ENCODE results near the gene NFIA. TPM values are rescaled to one million over a fixed set of nuclear protein-coding genes. Genes with fewer than 3 reads are reported as not detected.

Gene NFIA
- total and polyA plus RNA-seq, 12 donors, result 11.2 to 117 (median 92.5) TPM

GRCh38 chr1:61387829-61388228 lies 305.5 kb downstream of the NFIA start:
- peaks cover 0 to 14% (median 6%) of the 10 kb centered on the region in 11 donors for H3K9me3 ChIP-seq
- DNase-seq (no peak), ATAC-seq (no peak)
- H3K27me3 ChIP-seq, result no peaks in the 10 kb centered on the region
- intact Hi-C loops (cut with DNase I), result no loop called here
- H3K4me3 ChIP-seq, result no peak overlapping the region
- H3K4me1 ChIP-seq, result peaks cover 0 to 25% (median 11%) of the 10 kb centered on the region in 9 donors
- TF ChIP-seq, protein P1, sequence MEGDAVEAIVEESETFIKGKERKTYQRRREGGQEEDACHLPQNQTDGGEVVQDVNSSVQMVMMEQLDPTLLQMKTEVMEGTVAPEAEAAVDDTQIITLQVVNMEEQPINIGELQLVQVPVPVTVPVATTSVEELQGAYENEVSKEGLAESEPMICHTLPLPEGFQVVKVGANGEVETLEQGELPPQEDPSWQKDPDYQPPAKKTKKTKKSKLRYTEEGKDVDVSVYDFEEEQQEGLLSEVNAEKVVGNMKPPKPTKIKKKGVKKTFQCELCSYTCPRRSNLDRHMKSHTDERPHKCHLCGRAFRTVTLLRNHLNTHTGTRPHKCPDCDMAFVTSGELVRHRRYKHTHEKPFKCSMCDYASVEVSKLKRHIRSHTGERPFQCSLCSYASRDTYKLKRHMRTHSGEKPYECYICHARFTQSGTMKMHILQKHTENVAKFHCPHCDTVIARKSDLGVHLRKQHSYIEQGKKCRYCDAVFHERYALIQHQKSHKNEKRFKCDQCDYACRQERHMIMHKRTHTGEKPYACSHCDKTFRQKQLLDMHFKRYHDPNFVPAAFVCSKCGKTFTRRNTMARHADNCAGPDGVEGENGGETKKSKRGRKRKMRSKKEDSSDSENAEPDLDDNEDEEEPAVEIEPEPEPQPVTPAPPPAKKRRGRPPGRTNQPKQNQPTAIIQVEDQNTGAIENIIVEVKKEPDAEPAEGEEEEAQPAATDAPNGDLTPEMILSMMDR (IDR thresholded peaks at IDR 0.05), result no peak
- WGBS, 2 donors, result 96 to 97% methylated on average over 3 of the region's 3 CpGs
- no peak overlapping the region for H3K27ac ChIP-seq
- H3K36me3 ChIP-seq, result peaks cover 0 to 85% (median 13%) of the 10 kb centered on the region in 9 donors

DNA sequence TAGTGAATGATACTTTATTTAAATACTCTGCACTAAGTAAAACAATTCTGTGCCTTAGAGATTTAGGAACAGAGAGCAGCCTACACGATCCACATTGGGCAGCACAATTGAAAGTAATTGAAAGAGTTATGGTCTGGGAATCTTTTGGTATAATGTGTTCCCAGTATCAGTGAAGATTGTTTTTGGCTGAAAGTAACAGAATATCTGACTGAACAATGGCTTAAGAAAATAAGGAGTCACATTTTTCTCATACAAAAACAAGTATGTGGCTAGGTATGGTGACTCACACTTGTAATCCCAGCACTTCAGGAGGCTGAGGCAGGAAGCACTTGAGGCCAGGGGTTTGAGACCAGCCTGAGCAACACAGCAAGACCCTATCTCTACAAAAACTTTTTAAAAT lies 306.2 kb downstream of the NFIA start:
- WGBS, 2 donors, result 94 to 95% methylated on average over 1 of the region's 1 CpG
- Histone ChIP-seq H3K4me1 (peaks cover 0 to 29% (median 11%) of the 10 kb centered on the region in 9 donors), H3K36me3 (peaks cover 0 to 77% (median 9%) of the 10 kb centered on the region in 9 donors), H3K9me3 (peaks cover 0 to 14% (median 6%) of the 10 kb centered on the region in 11 donors), H3K27me3 (no peaks in the 10 kb centered on the region), H3K4me3 (no peak overlapping the region), H3K27ac (no peak overlapping the region)
- intact Hi-C loops (cut with DNase I), result no loop called here
- ATAC-seq (no peak), DNase-seq (no peak)
- TF ChIP-seq, protein P1 (IDR thresholded peaks at IDR 0.05), result no peak

- no peak for ATAC-seq
- TF ChIP-seq, protein P1 (IDR thresholded peaks at IDR 0.05), result no peak
- Histone ChIP-seq H3K4me3 (no peak overlapping the region), H3K36me3 (peaks cover 0 to 69% (median 5%) of the 10 kb centered on the region in 9 donors), H3K27me3 (no peaks in the 10 kb centered on the region), H3K9me3 (peaks cover 0 to 14% (median 6%) of the 10 kb centered on the region in 11 donors), H3K27ac (no peak overlapping the region), H3K4me1 (peaks cover 0 to 29% (median 11%) of the 10 kb centered on the region in 9 donors)
- intact Hi-C loops (cut with DNase I), result no loop called here
- WGBS, 2 donors, result 81 to 97% methylated on average over 3 of the region's 3 CpGs
- DNase-seq, result no peak
These were observed 307.0 kb downstream of the NFIA start for GRCh38 chr1:61389194-61389925.

DNA sequence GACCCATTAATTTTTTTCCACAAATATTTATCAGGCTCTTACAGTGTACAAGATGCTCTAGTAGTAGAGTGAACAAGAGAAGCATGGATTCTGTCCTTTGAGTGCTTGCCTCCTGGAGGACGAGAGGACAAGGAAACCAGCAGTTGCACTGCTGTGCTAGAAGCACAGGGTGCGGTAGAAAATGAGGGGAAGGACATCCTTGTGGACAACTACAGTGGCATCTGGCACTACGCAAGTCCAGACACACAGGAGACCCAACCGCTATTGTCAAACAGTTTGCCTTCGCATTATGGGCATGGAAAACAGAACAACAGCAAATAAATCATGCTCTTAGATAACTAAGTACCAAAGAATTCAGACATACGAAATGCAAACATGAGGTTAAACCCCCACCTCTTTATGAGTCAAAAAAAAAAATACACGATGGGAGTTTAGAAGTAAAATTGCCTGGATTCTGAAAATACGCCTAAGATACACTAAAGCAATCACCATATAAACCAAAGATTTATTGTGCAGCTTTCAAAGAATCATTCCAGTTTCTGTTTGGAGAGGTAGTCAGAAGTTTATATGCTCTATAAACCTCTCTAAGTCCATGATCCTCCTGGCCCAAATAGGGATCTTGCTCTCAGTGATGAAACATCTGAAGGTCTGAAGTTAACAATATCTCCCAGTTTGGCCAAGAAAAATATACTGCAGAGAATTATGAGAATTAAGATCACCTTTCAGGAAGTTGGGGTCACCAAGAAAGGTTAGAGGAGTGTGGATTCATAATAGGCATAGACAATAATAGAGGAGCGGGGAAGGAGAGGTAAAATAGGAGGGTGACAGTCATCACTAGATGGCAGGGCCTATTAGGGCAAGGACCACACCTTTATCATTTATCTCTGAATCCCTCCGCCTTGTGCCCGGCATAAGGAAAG lies 307.8 kb downstream of the NFIA start:
- WGBS, 2 donors, result 94% methylated on average over 11 of the region's 11 CpGs
- Histone ChIP-seq H3K27ac (no peak overlapping the region), H3K36me3 (peaks cover 0 to 61% (median 5%) of the 10 kb centered on the region in 9 donors), H3K9me3 (peaks cover 0 to 14% (median 6%) of the 10 kb centered on the region in 11 donors), H3K4me3 (no peak overlapping the region), H3K4me1 (peaks cover 0 to 29% (median 11%) of the 10 kb centered on the region in 9 donors), H3K27me3 (no peaks in the 10 kb centered on the region)
- intact Hi-C loops (cut with DNase I), result no loop called here
- TF ChIP-seq, protein P1 (IDR thresholded peaks at IDR 0.05), result no peak
- DNase-seq (no peak), ATAC-seq (no peak)
